ENCODE results near the gene TMEM209. TPM values are rescaled to one million over a fixed set of nuclear protein-coding genes. Genes with fewer than 3 reads are reported as not detected.
A peak's percentile ranks its signal among the peaks of the same experiment; 100 is the strongest.
"Not testable (repeated sequence)": the region's sequence is repeated elsewhere in the genome, so short reads cannot be mapped to it uniquely, and the experiment has no call there.

Gene TMEM209
- total RNA-seq, 2 donors from 2014 or later: 7.6 to 12.2 TPM

GRCh38 chr7:130242198-130243014, 37.2 kb upstream of the TMEM209 start:
- WGBS, 2 donors: 22% methylated on average over 5 of the region's 5 CpGs
- ATAC-seq: peak; percentile 93
- intact Hi-C loops (cut with DNase I): no loop called here

GRCh38 chr7:130240240-130240639, 35.0 kb upstream of the TMEM209 start:
- Histone ChIP-seq H3K27me3 (no peaks in the 10 kb centered on the region), H3K9me3 (no peaks in the 10 kb centered on the region), H3K27ac (no peak overlapping the region), H3K4me1 (peaks cover 7% of the 10 kb centered on the region), H3K36me3 (replicated peaks in 1 of 2; ENCODE audit: insufficient read depth in 1 of 2, low read depth in 2 of 2) (no peaks in the 10 kb centered on the region), H3K4me3 (no peak overlapping the region)
- no peak for ATAC-seq
- WGBS, 2 donors: 90 to 94% methylated on average over 1 of the region's 1 CpG
- intact Hi-C loops (cut with DNase I): no loop called here
- TF ChIP-seq CTCF (IDR thresholded peaks at IDR 0.05): no peak
- no peak for TF ChIP-seq POLR2A (IDR thresholded peaks at IDR 0.05)
- no peak for DNase-seq

More at GRCh38 chr7:130242198-130243014, 37.2 kb upstream of the TMEM209 start:
- H3K4me3 ChIP-seq: no peak overlapping the region
- H3K27me3 ChIP-seq: no peaks in the 10 kb centered on the region
- H3K27ac ChIP-seq: peak overlapping the region in 1 of 4 donors; percentile 40
- TF ChIP-seq POLR2A (IDR thresholded peaks at IDR 0.05) (no peak), CTCF (IDR thresholded peaks at IDR 0.05) (peak; percentile 79 to 95 (median 86))
- H3K36me3 ChIP-seq (replicated peaks in 1 of 2; ENCODE audit: insufficient read depth in 1 of 2, low read depth in 2 of 2): no peaks in the 10 kb centered on the region
- H3K4me1 ChIP-seq: peaks cover 7% of the 10 kb centered on the region
- peak; percentile 68 to 84 (median 77) for DNase-seq
- H3K9me3 ChIP-seq: no peaks in the 10 kb centered on the region

GRCh38 chr7:130236361-130236760, 31.2 kb upstream of the TMEM209 start:
- intact Hi-C loops (cut with DNase I): not testable (repeated sequence)

GRCh38 chr7:130234078-130234477, 28.9 kb upstream of the TMEM209 start:
- 71 to 85% methylated on average over 2 of the region's 2 CpGs for WGBS, 2 donors
- Histone ChIP-seq H3K9me3 (no peaks in the 10 kb centered on the region), H3K36me3 (replicated peaks in 1 of 2; ENCODE audit: insufficient read depth in 1 of 2, low read depth in 2 of 2) (no peaks in the 10 kb centered on the region), H3K27me3 (no peaks in the 10 kb centered on the region), H3K4me1 (peaks cover 5% of the 10 kb centered on the region), H3K27ac (no peak overlapping the region), H3K4me3 (no peak overlapping the region)
- intact Hi-C loops (cut with DNase I): no loop called here
- no peak for ATAC-seq
- no peak for DNase-seq
- TF ChIP-seq POLR2A (IDR thresholded peaks at IDR 0.05): no peak
- no peak for TF ChIP-seq CTCF (IDR thresholded peaks at IDR 0.05)

More at GRCh38 chr7:130236361-130236760, 31.2 kb upstream of the TMEM209 start:
- not testable (repeated sequence) for H3K27ac ChIP-seq; H3K4me1 ChIP-seq; H3K4me3 ChIP-seq; H3K9me3 ChIP-seq; H3K36me3 ChIP-seq (replicated peaks in 1 of 2; ENCODE audit: insufficient read depth in 1 of 2, low read depth in 2 of 2); ATAC-seq; H3K27me3 ChIP-seq; DNase-seq
- 86 to 93% methylated on average over 4 of the region's 4 CpGs for WGBS, 2 donors

- Histone ChIP-seq H3K36me3 (replicated peaks in 1 of 2; ENCODE audit: insufficient read depth in 1 of 2, low read depth in 2 of 2) (no peaks in the 10 kb centered on the region), H3K27ac (no peak overlapping the region), H3K9me3 (no peaks in the 10 kb centered on the region), H3K27me3 (no peaks in the 10 kb centered on the region), H3K4me1 (peaks cover 9% of the 10 kb centered on the region), H3K4me3 (no peak overlapping the region)
- intact Hi-C loops (cut with DNase I): no loop called here
- TF ChIP-seq POLR2A (IDR thresholded peaks at IDR 0.05) (no peak), CTCF (IDR thresholded peaks at IDR 0.05) (no peak)
- 85 to 90% methylated on average over 2 of the region's 2 CpGs for WGBS, 2 donors
- no peak for DNase-seq
- ATAC-seq: no peak
Observed at GRCh38 chr7:130232209-130232608, 27.0 kb upstream of the TMEM209 start.

All from body of pancreas (tissue), 4 donors.